ENCODE results near the gene TECTA.

GRCh38 chr11:121082219-121082618 is 18.8 kb upstream of the TECTA start:
- TF ChIP-seq CTCF (IDR thresholded peaks at IDR 0.05) (no peak), POLR2A (IDR thresholded peaks at IDR 0.05) (no peak)
